ENCODE data around the gene BMI1.
"Not testable (repeated sequence)": the region's sequence is repeated elsewhere in the genome, so short reads cannot be mapped to it uniquely, and the experiment has no call there.

BMI1 gene

DNA sequence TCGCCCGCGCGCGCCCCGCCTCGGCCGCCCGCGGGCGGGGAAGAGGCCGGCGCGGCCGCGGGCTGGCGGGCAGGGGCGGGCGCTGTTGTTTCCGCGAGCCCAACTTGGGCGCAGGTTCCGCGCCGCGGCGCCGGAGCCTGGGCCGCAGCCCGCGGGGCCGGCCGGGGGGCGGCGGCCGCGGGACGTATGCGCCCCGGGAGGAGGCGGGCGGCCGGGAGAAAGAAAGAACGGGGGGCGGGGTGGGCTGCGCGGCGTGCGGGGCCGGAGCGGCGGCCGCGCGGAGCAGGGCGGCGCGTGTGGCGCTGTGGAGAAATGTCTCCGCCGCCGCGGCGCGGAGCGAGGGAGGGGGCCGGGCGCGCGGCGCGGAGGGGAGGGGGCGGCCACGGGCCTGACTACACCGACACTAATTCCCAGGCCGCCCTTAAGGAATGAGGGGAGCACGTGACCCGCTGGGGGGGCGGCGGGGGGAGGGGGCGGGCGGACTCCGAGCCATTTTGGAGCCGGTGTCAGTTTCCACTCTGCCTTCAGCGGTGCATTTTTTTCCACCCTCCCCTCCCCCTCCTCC, at the start of gene BMI1:
Gene BMI1 (plus strand): TSS at position 509 of the 565 bp plus-strand sequence. CDS start 5,351 bp downstream, outside the sequence.
- peak; percentile 74 for DNase-seq

DNA sequence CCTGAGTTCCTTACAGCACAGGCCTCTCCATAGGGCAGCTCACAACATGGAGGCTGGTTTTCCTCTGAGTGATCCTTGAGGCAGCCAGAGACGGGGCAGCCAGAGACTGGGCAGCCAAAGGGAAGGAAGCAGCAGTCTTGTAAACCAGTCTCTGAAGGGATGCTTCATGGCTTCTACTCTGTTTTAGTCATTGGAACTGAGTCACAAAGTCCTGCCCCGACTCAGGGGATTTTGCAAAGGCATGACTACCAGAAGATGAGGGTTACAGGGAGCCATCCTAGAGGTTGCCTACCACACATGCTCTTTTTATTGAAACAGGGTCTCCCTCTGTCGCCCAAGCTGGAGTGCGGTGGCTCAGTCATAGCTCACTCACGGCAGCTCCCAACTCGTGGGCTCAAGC, 49.1 kb upstream of the BMI1 start:
- DNase-seq: no peak

DNA sequence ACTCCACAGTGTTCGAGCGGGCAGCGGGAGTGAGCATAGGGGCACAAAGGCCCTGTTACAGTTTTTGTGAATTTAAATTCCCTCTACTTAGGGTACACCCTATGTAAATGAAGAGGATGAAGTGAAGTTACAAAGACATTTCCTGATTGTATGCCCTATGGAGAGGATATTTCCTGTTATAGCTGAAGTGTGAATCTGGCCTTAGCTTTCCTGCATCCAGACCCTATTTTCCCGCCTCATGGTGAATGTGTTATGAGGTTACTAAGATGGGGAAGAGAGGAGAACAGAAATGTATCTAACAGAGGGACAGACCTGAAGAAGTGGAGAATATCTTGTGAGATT, 42.5 kb upstream of the BMI1 start:
- DNase-seq: no peak

DNA sequence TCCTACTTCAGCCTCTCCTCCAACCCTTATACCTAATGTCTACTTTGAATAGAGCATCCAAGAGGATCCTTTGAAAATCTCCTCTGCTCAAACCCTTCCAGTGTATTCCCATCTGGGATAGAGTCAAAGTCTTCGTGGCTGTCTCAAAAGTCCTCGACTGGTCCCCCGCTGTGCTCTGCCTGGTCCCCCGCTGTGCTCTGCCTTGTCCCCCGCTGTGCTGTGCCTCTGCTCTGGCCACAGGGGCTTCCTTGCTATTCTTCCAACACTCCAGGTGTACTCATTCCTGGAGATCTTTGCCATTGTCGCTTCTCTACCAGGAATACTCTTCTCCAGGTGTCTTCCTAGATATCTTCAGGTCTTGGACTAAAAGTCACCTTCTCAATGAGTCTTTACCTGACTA, 40.8 kb upstream of the BMI1 start:
- DNase-seq: no peak

DNA sequence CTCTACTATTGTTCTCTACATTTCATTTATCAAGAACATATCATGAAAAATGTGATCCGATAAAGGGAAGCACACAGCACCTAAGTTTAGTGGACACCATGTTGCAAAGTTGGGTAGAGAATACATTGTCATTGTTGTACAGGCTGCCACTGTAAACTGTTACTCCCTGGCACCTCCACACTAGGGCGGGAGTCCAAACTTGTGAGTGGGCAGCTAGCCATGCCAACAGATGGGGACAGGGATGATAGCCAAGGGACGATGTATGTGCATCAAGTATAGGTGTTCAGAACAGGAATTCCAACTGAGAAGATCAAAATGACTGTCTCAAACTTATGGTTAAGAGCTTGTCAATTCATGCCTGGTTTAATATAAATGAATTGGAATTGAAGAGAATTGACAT, 35.8 kb upstream of the BMI1 start:
- no peak for DNase-seq

- no peak for DNase-seq
Observed at GRCh38 chr10:22293747-22294404, 27.0 kb upstream of the BMI1 start.

DNA sequence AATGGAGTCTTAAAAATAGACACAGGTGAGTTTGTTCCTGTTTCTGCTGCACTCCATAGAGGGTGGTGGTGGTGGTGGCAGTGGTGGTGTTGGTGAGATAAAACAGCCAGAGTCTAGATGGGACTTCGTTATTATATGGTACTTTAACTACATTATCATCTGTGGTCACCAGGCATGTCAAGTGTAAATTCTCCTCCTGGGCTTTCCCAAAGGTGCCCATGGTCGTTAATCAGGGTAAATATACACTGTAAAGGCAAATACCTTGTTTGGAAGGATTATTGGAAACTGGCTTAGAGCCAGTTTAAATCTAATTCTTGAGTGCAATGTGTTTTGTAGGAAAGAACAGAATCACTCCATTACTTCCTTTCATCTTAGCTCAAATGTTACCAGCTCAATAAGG, 26.2 kb upstream of the BMI1 start:
- DNase-seq: no peak

GRCh38 chr10:22301193-22301592, 19.7 kb upstream of the BMI1 start:
- DNase-seq: no peak

DNA sequence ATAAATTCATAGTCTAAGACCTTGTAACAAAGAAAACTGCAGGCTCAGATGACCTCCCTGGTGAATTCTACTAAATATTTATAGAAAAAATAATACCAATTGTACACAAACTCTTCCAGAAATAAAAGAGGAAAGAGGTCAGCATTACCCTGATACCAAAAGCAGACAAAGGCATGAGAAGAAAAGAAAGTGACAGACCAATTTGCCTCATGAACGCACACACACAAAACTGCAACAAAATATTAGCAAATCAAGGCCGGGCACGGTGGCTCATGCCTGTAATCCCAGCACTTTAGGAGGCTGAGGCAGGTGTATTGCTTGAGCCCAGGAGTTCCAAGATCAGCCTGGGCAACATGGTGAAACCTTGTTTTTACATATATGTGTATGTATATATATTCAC, 17.4 kb upstream of the BMI1 start:
- DNase-seq: no peak

DNA sequence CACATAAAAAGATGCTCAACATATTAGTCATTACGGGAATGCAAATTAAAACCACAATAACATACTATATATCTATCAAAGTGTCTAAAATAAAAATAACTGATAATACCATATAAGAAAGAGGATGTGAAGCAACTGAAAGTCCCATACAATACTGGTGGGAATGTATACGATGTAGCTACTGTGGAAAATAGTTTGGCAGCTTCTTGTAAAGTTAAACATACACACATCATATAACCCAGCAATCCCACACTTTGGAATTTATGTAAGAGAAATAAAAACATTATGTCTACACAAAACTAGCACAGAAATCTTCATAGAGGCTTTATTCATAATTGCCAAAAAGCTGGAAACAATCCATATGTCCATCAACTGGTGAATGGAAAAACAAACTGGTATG, 15.2 kb upstream of the BMI1 start:
- no peak for DNase-seq

DNA sequence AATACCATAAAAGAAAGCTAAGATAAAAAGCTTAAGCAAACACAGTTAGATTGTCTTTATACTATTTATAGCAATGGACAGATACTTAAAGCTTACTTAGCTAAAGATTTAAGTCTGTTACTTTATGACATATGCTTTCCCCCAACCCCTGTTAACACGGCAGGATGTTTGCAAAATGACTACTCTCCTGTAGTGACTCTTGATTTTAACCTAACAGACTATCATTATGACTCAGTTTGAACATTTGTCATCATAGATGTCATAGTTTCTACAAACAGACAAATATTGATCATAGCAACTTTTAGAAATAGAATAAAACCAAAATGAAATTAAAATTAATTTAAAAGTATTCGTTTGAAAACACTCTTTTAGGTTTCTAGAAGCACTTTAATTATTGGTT, 12.5 kb upstream of the BMI1 start:
- DNase-seq: no peak

DNA sequence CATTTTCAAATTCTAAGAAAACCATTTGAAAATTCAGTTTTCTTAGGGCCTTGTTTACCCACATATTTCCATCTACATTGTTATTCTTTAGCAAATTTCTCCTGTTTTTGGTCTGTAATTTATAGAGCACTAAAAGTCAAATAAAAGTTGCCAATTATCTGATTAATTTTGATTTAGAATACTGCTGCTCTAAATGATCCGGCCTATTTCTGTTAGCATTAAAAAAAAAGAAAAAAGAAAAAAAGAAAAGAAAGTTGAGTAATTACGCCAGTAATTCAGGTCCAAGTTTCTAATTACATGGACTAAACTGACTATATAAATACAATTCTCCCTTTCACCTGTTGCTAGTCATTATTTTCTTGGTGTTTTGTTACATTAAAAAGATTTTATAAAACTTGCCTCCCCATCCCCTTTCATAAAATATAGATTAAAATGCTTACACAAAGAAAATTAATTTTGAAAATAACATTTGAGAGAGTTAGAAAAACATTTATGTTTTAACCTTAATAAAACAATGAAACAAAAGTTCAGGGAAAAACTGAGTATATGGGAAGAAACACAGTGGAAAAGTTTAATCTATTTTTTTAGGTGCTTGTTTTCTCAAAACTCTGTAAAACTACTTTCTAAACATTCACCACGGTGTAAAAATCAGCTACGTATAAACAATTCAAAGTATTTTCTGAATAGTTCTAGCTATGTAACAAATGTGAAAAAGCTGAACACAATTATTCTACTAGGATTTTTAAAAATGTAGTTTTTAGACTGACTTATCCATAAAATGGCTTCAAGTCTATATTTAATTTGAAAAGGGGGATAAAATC, 11.5 kb upstream of the BMI1 start:
- DNase-seq: no peak

DNA sequence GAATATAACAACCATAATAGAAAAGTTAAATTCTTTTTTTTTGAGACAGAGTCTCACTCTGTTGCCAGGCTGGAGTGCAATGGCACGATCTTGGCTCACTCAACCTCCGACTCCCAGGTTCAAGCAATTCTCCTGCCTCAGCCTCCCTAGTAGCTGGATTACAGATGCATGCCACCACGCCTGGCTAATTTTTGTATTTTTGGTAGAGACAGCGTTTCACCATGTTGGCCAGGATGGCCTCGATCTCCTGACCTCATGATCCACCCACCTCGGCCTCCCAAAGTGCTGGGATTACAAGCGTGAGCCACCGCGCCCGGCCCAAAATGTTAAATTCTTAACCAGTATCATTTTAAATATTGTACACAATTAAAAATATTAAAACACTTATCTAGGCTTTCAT, 10.9 kb upstream of the BMI1 start:
- DNase-seq: not testable (repeated sequence)

DNA sequence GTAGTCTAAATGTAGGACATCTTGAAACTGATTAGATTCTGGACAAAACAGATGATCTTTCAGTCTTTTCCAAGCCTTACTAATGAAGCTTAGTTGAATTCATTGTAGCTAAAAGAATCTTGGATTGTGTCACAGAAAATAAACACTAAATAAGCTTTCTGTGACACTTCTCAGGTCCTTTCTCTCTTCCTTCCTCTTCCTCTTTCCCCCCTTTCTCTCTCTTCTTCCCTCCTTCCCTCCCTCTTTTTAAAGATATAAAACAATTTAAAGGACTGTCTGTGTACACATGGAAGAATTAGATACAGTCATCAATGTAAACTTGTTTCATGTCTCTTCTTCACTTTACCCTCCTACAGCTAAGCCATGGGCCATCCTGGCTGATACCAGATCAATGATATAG, 10.0 kb upstream of the BMI1 start:
- no peak for DNase-seq

GRCh38 chr10:22314852-22315251, 6.0 kb upstream of the BMI1 start:
- no peak for DNase-seq

DNA sequence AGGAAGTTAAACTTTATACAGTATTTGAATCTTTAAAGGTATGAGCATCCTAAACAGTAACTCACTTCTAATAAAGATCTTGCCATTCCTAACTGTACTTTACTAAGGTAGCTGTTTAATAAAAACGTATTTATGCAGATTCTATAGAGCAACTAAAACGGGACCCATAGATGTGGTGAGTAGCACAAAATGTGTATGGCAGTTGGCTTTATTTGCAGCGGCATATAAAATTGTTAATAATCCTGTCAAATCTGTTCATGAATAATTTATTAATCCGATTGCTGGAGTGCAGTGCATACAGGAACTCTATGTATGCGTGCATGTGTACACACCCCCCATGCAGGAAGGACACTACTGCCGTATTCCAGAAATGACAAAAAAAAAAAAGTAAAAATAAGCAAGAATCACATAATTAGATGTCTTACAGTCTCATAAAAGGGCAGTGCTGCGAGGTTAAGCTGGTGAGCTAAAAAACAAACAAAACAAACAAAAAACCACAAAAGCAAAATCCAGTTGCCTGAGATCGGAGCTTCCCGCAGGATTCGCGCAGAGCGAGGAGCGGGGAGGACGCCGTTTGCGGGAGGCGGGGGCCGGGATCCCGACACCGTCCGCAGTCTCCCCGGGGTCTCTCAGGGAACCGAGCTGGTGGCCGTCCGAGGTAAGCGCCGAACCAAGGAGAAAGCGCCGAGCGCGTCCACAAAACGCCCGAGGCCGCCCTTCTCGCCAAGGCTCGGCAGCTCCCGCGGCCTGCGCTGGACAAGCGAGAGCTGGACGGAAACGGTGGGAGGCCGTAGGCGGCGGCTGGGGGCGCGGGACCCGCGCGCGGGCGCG, 5.2 kb upstream of the BMI1 start:
- no peak for DNase-seq

GRCh38 chr10:22316286-22317075, 4.4 kb upstream of the BMI1 start, which contains the start of gene COMMD3:
Gene COMMD3, plus strand, starts transcription at chr10:22316388. Its CDS starts 30 bp downstream, at chr10:22316418.
- peak; percentile 74 for DNase-seq

- peak; percentile 33 for DNase-seq
Observed at GRCh38 chr10:22317076-22317370, 3.9 kb upstream of the BMI1 start.

DNA sequence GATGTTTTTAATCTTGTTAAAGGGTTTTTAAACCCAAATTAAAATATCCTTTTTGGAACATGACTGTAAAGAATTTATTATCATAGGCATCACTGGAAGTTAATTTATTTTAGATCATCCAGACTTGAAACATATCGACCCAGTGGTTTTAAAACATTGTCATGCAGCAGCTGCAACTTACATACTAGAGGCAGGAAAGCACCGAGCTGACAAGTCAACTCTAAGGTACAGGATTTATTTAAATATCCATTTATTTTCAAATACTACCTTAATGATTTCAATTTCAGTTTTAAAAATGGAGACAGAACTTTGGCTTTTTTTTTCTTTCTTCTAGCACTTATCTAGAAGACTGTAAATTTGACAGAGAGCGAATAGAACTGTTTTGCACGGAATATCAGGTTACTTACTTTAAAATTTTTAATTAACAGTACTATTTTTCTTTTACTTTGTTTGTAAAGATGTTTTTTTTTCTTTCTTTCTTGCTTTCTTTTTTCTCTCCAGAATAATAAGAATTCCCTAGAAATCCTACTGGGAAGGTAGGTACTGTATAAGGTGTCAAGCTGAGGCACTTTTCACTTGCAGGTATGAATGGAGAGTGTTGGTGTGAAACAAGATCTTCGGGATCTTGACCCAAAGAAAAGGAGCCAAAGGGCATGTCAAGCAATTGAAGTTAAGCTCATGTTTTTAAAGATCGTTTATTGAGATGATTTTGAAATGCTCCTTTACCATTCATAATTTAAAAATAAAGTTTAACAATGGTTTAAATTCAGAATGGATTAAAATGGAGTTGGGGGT, 2.9 kb upstream of the BMI1 start:
- DNase-seq: no peak

GRCh38 chr10:22318772-22319171, 2.1 kb upstream of the BMI1 start:
- DNase-seq: no peak

- DNase-seq: no peak
Observed at GRCh38 chr10:22319547-22319979, 1.3 kb upstream of the BMI1 start.

All from CD4-positive, alpha-beta T cell treated with Interferon gamma for 1 hour (primary cell).